ENCODE measurements around the gene DYNLL2.

DNA sequence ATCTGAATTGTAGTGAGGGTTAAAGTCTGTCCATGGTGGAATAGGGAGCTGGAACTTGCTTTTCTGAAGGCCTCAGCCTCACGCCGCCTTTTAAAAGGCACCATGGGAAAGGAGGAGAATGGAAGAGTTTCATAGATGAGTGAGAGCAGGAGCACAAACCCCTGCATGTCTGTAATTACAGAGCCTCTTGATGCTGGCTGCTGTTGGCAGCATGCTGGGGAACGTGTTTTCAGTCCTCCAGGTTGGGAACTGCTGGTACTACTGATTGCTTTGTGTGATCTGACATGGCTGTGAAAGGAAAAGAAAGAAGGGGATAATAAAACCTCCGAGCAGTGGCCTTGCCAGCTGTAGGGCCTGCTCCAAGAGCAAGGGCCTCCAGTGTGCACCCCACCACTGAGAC lies 16.8 kb upstream of the DYNLL2 start:
- TF ChIP-seq, protein P1, sequence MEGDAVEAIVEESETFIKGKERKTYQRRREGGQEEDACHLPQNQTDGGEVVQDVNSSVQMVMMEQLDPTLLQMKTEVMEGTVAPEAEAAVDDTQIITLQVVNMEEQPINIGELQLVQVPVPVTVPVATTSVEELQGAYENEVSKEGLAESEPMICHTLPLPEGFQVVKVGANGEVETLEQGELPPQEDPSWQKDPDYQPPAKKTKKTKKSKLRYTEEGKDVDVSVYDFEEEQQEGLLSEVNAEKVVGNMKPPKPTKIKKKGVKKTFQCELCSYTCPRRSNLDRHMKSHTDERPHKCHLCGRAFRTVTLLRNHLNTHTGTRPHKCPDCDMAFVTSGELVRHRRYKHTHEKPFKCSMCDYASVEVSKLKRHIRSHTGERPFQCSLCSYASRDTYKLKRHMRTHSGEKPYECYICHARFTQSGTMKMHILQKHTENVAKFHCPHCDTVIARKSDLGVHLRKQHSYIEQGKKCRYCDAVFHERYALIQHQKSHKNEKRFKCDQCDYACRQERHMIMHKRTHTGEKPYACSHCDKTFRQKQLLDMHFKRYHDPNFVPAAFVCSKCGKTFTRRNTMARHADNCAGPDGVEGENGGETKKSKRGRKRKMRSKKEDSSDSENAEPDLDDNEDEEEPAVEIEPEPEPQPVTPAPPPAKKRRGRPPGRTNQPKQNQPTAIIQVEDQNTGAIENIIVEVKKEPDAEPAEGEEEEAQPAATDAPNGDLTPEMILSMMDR (IDR thresholded peaks at IDR 0.05; ENCODE audit: insufficient read depth, low read length) = no peak
- TF ChIP-seq POLR2AphosphoS5 (IDR thresholded peaks at IDR 0.05; ENCODE audit: low read depth) (no peak), REST (IDR thresholded peaks at IDR 0.05; ENCODE audit: insufficient replicate concordance, low read depth) (no peak)
